Smooth muscle cell (in vitro differentiated cells): ENCODE measurements around the gene NTNG2. TPM values are rescaled to one million over a fixed set of nuclear protein-coding genes. Genes with fewer than 3 reads are reported as not detected.

ENCODE experiments used
- DNase-seq: peaks from one replicate; lab custom pipeline; 2025; ENCODE audit not compliant: unreplicated experiment; lab: John Stamatoyannopoulos, UW
- H2AFZ ChIP-seq: fragments of 200-600 bp; sonication (generic); 2 replicates; pipeline ENCODE4 v1.6.0; 2016; ENCODE audit warnings: antibody characterized with exemption, low read depth, mild to moderate bottlenecking
- H3F3A ChIP-seq: fragments of 200-600 bp; sonication (generic); 2 replicates; pipeline ENCODE4 v1.6.0; 2017; ENCODE audit warnings: antibody characterized with exemption, low read depth
- H3K27ac ChIP-seq: fragments of 200-600 bp; sonication (generic); 2 replicates; pipeline ENCODE4 v1.5.1; 2016; ENCODE audit warnings: low read depth, mild to moderate bottlenecking
- H3K27me3 ChIP-seq: fragments of 200-600 bp; sonication (generic); 2 replicates; pipeline ENCODE4 v1.6.1; 2016; ENCODE audit warnings: low read depth, mild to moderate bottlenecking
- H3K36me3 ChIP-seq: fragments of 200-600 bp; sonication (generic); 2 replicates; pipeline ENCODE4 v1.5.1; 2016; ENCODE audit warnings: low read depth
- H3K4me1 ChIP-seq: fragments of 200-600 bp; sonication (generic); 2 replicates; pipeline ENCODE4 v1.5.1; 2016; ENCODE audit warnings: low read depth
- H3K4me2 ChIP-seq: fragments of 200-600 bp; sonication (generic); 2 replicates; pipeline ENCODE4 v1.6.0; 2016; ENCODE audit warnings: mild to moderate bottlenecking
- H3K4me3 ChIP-seq: fragments of 200-600 bp; sonication (generic); 2 replicates; pipeline ENCODE4 v1.5.1; 2016; ENCODE audit warnings: mild to moderate bottlenecking
- H3K79me2 ChIP-seq: fragments of 200-600 bp; sonication (generic); 2 replicates; pipeline ENCODE4 v1.6.0; 2016; ENCODE audit warnings: low read depth, mild to moderate bottlenecking
- H3K9ac ChIP-seq: fragments of 200-600 bp; sonication (generic); 2 replicates; pipeline ENCODE4 v1.6.0; 2016; ENCODE audit warnings: low read depth
- H3K9me3 ChIP-seq: fragments of 200-600 bp; sonication (generic); replicated peaks from 2 replicates; pipeline ENCODE4 v1.5.1; 2016; ENCODE audit warnings: low read depth
- H4K20me1 ChIP-seq: fragments of 200-600 bp; sonication (generic); 2 replicates; pipeline ENCODE4 v1.6.0; 2016; ENCODE audit warnings: low read depth
- WGBS: methylation state at CpG from one replicate; pipeline ENCODE4 v1.1.7; 2016; ENCODE audit warnings: low lambda C conversion rate; 5-methylcytosine and 5-hydroxymethylcytosine counted together
- polyA plus RNA-seq: library from polyadenylated mRNA; unstranded; fragments of >200 nt; fragmentation: Nextera tagmentation; extraction: Ambion mirVana; gene quantifications from 2 replicates; pipeline ENCODE4 v1.2.1, GENCODE V29; 2016
- total RNA-seq: library from RNA; depleted of rRNA; stranded (reverse); fragments of >200 nt; gene quantifications from 2 replicates; pipeline ENCODE4 v1.2.3, GENCODE V29; 2014
- TF ChIP-seq, protein P1 (sequence below): fragments of 200-600 bp; sonication (generic); IDR thresholded peaks from 2 replicates; pipeline ENCODE4 v1.5.1; 2017; ENCODE audit warnings: borderline replicate concordance, mild to moderate bottlenecking, antibody characterized with exemption; ENCODE audit not compliant: insufficient read depth, poor library complexity, severe bottlenecking

Gene NTNG2
- total and polyA plus RNA-seq, 2 experiments from 2014 or later: 0.36 to 1.0 TPM

DNA sequence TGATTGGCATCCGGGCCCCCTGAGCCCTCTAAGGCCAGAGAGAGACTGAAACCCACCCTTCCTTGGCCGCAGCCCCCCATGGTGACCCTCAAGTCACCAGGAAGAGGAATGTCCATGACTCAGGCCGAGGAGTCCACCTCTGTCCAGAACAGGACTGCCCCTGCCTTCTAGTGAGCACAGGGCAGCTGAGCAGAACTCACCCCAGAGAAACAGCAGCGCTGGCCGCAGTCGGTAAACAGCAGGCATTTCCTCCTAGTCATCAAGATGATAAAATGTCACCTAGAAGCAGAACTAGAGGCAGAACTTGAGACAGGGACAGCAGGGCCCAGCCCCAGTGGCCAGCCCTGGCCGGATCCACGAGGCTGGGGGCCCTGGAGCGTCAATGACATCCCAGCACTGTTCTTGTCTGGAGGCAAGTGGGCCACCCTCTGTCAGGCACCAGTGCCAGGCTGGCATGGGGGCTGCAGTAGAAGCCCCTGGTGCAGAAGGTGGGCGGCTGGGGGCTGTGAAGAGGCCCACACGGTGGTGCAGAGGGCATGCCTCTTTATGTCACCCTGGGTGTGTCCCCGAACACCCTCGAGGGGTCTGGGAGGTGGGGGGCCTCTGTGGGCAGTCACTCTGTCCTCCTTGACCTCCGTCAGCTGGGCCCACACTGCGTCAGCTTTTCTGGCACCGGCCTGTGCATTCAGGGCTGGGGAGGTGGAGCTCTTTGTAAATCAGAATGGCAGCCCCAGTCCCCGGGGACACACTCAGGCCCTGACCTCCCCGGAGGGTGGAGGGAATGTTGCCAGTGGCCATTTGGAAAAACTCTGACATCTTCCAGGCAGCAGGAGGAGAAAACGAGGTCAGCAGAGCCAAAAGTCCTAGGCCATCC lies 83.0 kb downstream of the NTNG2 start:
- Histone ChIP-seq H3K27me3 (peaks cover 51% of the 10 kb centered on the region), H3K9ac (no peak overlapping the region), H2AFZ (no peak overlapping the region), H3K27ac (no peak overlapping the region), H4K20me1 (no peaks in the 10 kb centered on the region), H3K4me3 (no peak overlapping the region), H3K4me2 (no peak overlapping the region), H3K79me2 (no peaks in the 10 kb centered on the region), H3K4me1 (peaks cover 7% of the 10 kb centered on the region), H3F3A (no peaks in the 10 kb centered on the region), H3K36me3 (no peaks in the 10 kb centered on the region), H3K9me3 (no peaks in the 10 kb centered on the region)
- 86% methylated on average over 17 of the region's 19 CpGs for WGBS
- TF ChIP-seq, protein P1, sequence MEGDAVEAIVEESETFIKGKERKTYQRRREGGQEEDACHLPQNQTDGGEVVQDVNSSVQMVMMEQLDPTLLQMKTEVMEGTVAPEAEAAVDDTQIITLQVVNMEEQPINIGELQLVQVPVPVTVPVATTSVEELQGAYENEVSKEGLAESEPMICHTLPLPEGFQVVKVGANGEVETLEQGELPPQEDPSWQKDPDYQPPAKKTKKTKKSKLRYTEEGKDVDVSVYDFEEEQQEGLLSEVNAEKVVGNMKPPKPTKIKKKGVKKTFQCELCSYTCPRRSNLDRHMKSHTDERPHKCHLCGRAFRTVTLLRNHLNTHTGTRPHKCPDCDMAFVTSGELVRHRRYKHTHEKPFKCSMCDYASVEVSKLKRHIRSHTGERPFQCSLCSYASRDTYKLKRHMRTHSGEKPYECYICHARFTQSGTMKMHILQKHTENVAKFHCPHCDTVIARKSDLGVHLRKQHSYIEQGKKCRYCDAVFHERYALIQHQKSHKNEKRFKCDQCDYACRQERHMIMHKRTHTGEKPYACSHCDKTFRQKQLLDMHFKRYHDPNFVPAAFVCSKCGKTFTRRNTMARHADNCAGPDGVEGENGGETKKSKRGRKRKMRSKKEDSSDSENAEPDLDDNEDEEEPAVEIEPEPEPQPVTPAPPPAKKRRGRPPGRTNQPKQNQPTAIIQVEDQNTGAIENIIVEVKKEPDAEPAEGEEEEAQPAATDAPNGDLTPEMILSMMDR: no peak
- DNase-seq: no peak

DNA sequence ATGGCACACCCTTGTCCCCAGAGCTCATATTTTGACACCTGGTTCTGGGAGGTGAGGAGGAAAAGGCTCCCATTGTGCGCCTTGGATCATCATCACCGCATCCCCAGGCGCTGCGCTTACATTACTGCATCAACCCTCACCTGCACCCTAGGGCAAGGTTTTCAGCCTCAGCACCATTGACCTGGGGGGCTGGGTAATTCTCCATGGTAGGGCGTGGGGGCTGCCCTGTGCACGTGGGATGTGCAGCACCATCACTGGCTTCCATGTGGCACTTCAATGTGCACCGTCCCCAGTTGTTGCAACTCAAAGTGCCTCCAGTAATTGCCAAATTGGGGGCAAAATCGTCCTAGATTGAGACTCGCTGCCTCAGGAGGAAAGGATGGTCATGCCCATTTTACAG lies 83.6 kb downstream of the NTNG2 start:
- H4K20me1 ChIP-seq: no peaks in the 10 kb centered on the region
- WGBS: 90% methylated on average over 9 of the region's 9 CpGs
- H3K4me2 ChIP-seq: no peak overlapping the region
- no peak overlapping the region for H3K4me3 ChIP-seq
- no peaks in the 10 kb centered on the region for H3F3A ChIP-seq
- peaks cover 44% of the 10 kb centered on the region for H3K27me3 ChIP-seq
- H3K4me1 ChIP-seq: peaks cover 7% of the 10 kb centered on the region
- TF ChIP-seq, protein P1: no peak
- H3K9me3 ChIP-seq: no peaks in the 10 kb centered on the region
- no peaks in the 10 kb centered on the region for H3K36me3 ChIP-seq
- H2AFZ ChIP-seq: no peak overlapping the region
- no peak overlapping the region for H3K27ac ChIP-seq
- no peak for DNase-seq
- no peak overlapping the region for H3K9ac ChIP-seq
- H3K79me2 ChIP-seq: no peaks in the 10 kb centered on the region

DNA sequence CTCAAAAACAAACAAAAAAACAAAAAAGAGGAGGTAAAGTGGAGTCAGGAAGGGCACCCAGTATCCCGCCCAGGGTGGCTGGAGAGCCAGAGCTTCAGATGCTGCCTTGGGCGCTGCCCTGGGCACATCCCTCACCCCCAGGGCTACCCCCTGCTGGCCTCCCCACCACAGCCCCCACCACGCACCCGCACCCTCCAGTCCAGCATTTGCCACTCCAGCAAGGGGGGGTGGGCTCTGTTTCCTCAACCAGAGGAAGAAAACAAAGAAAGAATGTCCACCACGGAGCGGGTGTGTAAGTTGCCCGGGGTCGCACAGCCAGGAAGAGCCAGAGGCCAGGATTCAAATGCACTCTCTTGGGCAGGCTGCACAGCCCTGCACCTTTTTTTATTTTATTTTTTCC lies 86.1 kb downstream of the NTNG2 start:
- no peak overlapping the region for H3K9ac ChIP-seq
- H3F3A ChIP-seq: no peaks in the 10 kb centered on the region
- H3K4me2 ChIP-seq: no peak overlapping the region
- no peak overlapping the region for H2AFZ ChIP-seq
- no peak overlapping the region for H3K4me3 ChIP-seq
- no peak overlapping the region for H3K27ac ChIP-seq
- DNase-seq: no peak
- H3K4me1 ChIP-seq: no peaks in the 10 kb centered on the region
- no peaks in the 10 kb centered on the region for H3K79me2 ChIP-seq
- 83% methylated on average over 8 of the region's 8 CpGs for WGBS
- H4K20me1 ChIP-seq: no peaks in the 10 kb centered on the region
- TF ChIP-seq, protein P1: no peak
- H3K9me3 ChIP-seq: no peaks in the 10 kb centered on the region
- no peaks in the 10 kb centered on the region for H3K36me3 ChIP-seq
- peaks cover 20% of the 10 kb centered on the region for H3K27me3 ChIP-seq

DNA sequence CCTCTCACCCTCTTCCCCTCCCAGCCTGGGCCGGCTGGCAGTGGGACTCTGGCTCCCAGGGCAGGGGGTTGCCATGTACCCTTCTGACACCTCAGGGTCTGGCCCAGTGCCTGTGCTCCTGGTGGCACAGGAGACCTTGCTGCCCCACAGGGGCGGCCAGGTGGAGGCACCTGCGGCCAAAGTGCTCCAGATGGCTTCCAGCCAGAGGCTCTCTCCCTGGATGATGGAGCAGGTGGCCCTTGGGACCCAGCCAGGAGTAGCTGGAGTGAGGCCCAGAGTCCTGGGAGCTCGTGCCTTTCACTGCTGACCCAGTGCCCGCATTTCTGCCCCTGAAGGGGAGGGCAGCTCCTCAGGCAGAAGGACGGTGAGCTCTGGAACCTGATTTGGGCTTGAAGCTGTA lies 87.3 kb downstream of the NTNG2 start:
- H3K4me3 ChIP-seq: no peak overlapping the region
- no peak for DNase-seq
- WGBS: 96% methylated on average over 6 of the region's 6 CpGs
- H3K27ac ChIP-seq: no peak overlapping the region
- no peak overlapping the region for H2AFZ ChIP-seq
- no peaks in the 10 kb centered on the region for H3K79me2 ChIP-seq
- peaks cover 8% of the 10 kb centered on the region for H3K27me3 ChIP-seq
- TF ChIP-seq, protein P1: no peak
- no peaks in the 10 kb centered on the region for H3K4me1 ChIP-seq
- H3K36me3 ChIP-seq: no peaks in the 10 kb centered on the region
- H3F3A ChIP-seq: no peaks in the 10 kb centered on the region
- H4K20me1 ChIP-seq: no peaks in the 10 kb centered on the region
- H3K4me2 ChIP-seq: no peak overlapping the region
- H3K9me3 ChIP-seq: no peaks in the 10 kb centered on the region
- no peak overlapping the region for H3K9ac ChIP-seq
